HG03280 (cell line): Measurements from ENCODE around the gene WRAP53.

Source experiments
- ATAC-seq: cut with Tn5 transposase; IDR thresholded peaks from one replicate; pipeline ENCODE4 v1.9.1; 2021; ENCODE audit warnings: mild to moderate bottlenecking, moderate library complexity; ENCODE audit not compliant: unreplicated experiment

WRAP53 gene

GRCh38 chr17:7677388-7678067 lies 10.7 kb upstream of the WRAP53 start:
- no peak for ATAC-seq

- no peak for ATAC-seq
These were observed 3.3 kb upstream of the WRAP53 start for GRCh38 chr17:7684851-7685532.

GRCh38 chr17:7685533-7686221 lies 2.6 kb upstream of the WRAP53 start:
- peak; percentile 54 for ATAC-seq

GRCh38 chr17:7686222-7687071 lies 1.8 kb upstream of the WRAP53 start:
- ATAC-seq, result peak; percentile 46

GRCh38 chr17:7687072-7687907 lies 987 bp upstream of the WRAP53 start, which contains the start of gene TP53:
Gene TP53 (minus strand): TSS chr17:7687490. CDS start chr17:7676594, 10,896 bp downstream.
- peak; percentile 30 for ATAC-seq

- ATAC-seq, result no peak
These were observed 585 bp downstream of the WRAP53 start for GRCh38 chr17:7688808-7689316.

GRCh38 chr17:7695586-7695985 lies 7.3 kb downstream of the WRAP53 start:
- no peak for ATAC-seq

GRCh38 chr17:7697828-7698588 lies 9.7 kb downstream of the WRAP53 start:
- ATAC-seq, result no peak

- no peak for ATAC-seq
These were observed 12.2 kb downstream of the WRAP53 start for GRCh38 chr17:7700510-7700909.

GRCh38 chr17:7701681-7702080 lies 13.4 kb downstream of the WRAP53 start:
- ATAC-seq, result no peak

- ATAC-seq, result no peak
These were observed 14.5 kb downstream of the WRAP53 start for GRCh38 chr17:7702776-7703175.

GRCh38 chr17:7703584-7704479 lies 15.6 kb downstream of the WRAP53 start:
- no peak for ATAC-seq

GRCh38 chr17:7704601-7705268 lies 16.5 kb downstream of the WRAP53 start, which contains the start of gene EFNB3:
Gene EFNB3 (plus strand): TSS chr17:7705202. CDS start chr17:7705599, 397 bp downstream.
- ATAC-seq, result no peak

GRCh38 chr17:7705269-7706255 lies 17.3 kb downstream of the WRAP53 start:
- ATAC-seq, result no peak

GRCh38 chr17:7706631-7707354 lies 18.5 kb downstream of the WRAP53 start:
- ATAC-seq, result no peak

GRCh38 chr17:7707446-7707845 lies 19.2 kb downstream of the WRAP53 start:
- ATAC-seq, result no peak
